ENCODE measurements around the gene IGFBP5. TPM values are rescaled to one million over a fixed set of nuclear protein-coding genes. Genes with fewer than 3 reads are reported as not detected.

Gene IGFBP5
- polyA plus RNA-seq, 1 of the 3 experiments (the other 2 are of a cell fraction): 323 TPM

- H3K4me2 ChIP-seq: no peak overlapping the region
- CTCF ChIA-PET: interaction anchor here (0.7 kb wide), 1 partner anchor 982 kb away, joined by 3 read pairs; no protein-coding TSS in a partner anchor
These were observed 36.1 kb upstream of the IGFBP5 start for GRCh38 chr2:216731465-216731864.

More at GRCh38 chr2:216731465-216731864, 36.1 kb upstream of the IGFBP5 start:
- Histone ChIP-seq H3K36me3 (replicated peaks in 1 of 2; ENCODE audit: control insufficient read depth in 1 of 2, insufficient read depth in 2 of 2, low read length in 1 of 2) (no peaks in the 10 kb centered on the region), H4K20me1 (ENCODE audit: insufficient read depth) (no peaks in the 10 kb centered on the region), H3K4me1 (ENCODE audit: control insufficient read depth in 1 of 2, insufficient read depth in 2 of 2, low read depth in 1 of 2, low read length in 1 of 2) (peaks cover 0 to 33% of the 10 kb centered on the region in 2 experiments; a peak in 2 of 4 replicates), H3K79me2 (ENCODE audit: insufficient read depth) (no peaks in the 10 kb centered on the region), H3K9ac (no peak overlapping the region), H3K4me3 (ENCODE audit: low read depth in 2 of 2, low read length in 1 of 2) (no peak overlapping the region), H3K27ac (ENCODE audit: low read depth in 2 of 2, low read length in 1 of 2) (no peak overlapping the region), H3K9me2 (no peaks in the 10 kb centered on the region), H2AFZ (ENCODE audit: low read depth) (no peak overlapping the region), H3K9me3 (no peaks in the 10 kb centered on the region), H3F3A (replicated peaks; ENCODE audit: insufficient read depth) (no peaks in the 10 kb centered on the region), H3K27me3 (ENCODE audit: insufficient read depth) (0 out of 2 replicates have a peak, but pooled peaks cover 3% of the 10 kb centered on the region)
- no peak for TF ChIP-seq SMC3 (IDR thresholded peaks at IDR 0.05; ENCODE audit: low read depth, low read length)
- TF ChIP-seq PBX3 (IDR thresholded peaks at IDR 0.05): no peak
- TF ChIP-seq REST (IDR thresholded peaks at IDR 0.05; ENCODE audit: low read depth, low read length): no peak
- no peak for TF ChIP-seq ZBTB33 (IDR thresholded peaks at IDR 0.05; ENCODE audit: borderline replicate concordance, low read depth)
- no peak for TF ChIP-seq NRF1 (IDR thresholded peaks at IDR 0.05; ENCODE audit: low read depth, low read length)
- TF ChIP-seq NFIC (IDR thresholded peaks at IDR 0.05; ENCODE audit: borderline replicate concordance): no peak
- no peak for TF ChIP-seq FOXJ3 (CRISPR knock-in tag; IDR thresholded peaks at IDR 0.05)
- no peak for TF ChIP-seq FOXM1 (IDR thresholded peaks at IDR 0.05; ENCODE audit: low read depth)
- TF ChIP-seq USF2 (IDR thresholded peaks at IDR 0.05; ENCODE audit: borderline replicate concordance, low read depth, low read length): no peak
- TF ChIP-seq YY1 (IDR thresholded peaks at IDR 0.05; ENCODE audit: low read depth): no peak
- TF ChIP-seq EZH2phosphoT487 (IDR thresholded peaks at IDR 0.05; ENCODE audit: borderline replicate concordance, low read depth): no peak
- no peak for TF ChIP-seq MXI1 (IDR thresholded peaks at IDR 0.05; ENCODE audit: low read depth, low read length)
- TF ChIP-seq GATA2 (CRISPR knock-in tag; IDR thresholded peaks at IDR 0.05): no peak
- no peak for TF ChIP-seq RFX5 (IDR thresholded peaks at IDR 0.05; ENCODE audit: low read length)
- no peak for TF ChIP-seq TAF1 (IDR thresholded peaks at IDR 0.05; ENCODE audit: borderline replicate concordance, low read depth, low read length)
- TF ChIP-seq FOSL2 (IDR thresholded peaks at IDR 0.05; ENCODE audit: borderline replicate concordance, low read depth): no peak
- TF ChIP-seq IRF3 (IDR thresholded peaks at IDR 0.05; ENCODE audit: low read depth, low read length): no peak
- TF ChIP-seq RXRA (IDR thresholded peaks at IDR 0.05; ENCODE audit: borderline replicate concordance, low read depth): no peak
- no peak for TF ChIP-seq MEF2A (IDR thresholded peaks at IDR 0.05; ENCODE audit: borderline replicate concordance, low read depth)
- WGBS (ENCODE audit: low lambda C conversion rate): 53% methylated on average over 5 of the region's 5 CpGs
- no peak for DNase-seq
- POLR2A ChIA-PET: no interaction called here
